Astrocyte of the cerebellum (primary cell): ENCODE data around the gene ASF1B.

Source experiments
- DNase-seq: peaks from one replicate; pipeline ENCODE4 v3.0.0-alpha.2; 2011; ENCODE audit warnings: low read depth
- H3K4me3 ChIP-seq: 2 replicates; pipeline ENCODE4 v1.5.1; 2011; ENCODE audit warnings: mild to moderate bottlenecking, low read depth, low read length, moderate library complexity
- CTCF ChIP-seq: IDR thresholded peaks from 2 replicates; pipeline ENCODE4 v1.5.1; 2012; ENCODE audit warnings: low read length, low read depth, moderate library complexity, mild to moderate bottlenecking; ENCODE audit errors: missing control alignments
- in situ Hi-C: cut with HindIII; loops from 2 replicates; pipeline ENCODE4 v1.10.0; 2017; ENCODE audit warnings: low sequenced_read_pairs

The ASF1B gene

DNA sequence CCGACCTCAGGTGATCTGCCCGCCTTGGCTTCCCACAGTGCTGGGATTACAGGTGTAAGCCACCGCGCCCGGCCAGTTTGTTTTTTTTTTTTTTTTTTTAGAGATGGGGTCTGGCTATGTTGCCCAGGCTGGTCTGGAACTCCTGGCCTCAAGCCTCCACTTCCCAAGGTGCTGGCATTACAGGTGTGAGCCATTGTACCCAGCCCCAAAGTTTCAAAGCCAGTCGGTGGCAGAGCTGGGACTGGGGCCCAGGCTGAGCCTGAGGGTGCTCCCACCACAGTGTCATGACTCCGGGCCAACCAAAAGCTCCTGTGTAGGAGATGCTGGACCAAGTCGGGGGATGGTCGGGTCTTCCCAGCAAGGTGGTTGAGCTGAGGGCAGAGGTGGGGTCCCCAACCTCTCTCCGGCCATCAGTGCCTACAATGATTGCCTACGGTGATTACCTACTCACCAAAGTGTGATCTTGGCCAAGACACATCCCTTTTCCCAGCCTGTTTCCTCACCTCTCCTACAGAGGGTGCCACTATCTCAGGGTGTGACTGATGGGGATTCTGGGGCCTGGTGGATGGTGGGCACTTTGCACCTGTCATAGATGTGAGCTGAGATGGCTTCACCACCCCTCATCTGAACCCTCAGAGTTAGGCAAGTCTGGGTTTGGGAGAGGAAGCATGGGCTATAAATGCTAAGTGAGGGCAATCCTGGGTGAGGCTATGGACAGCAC lies 40.0 kb downstream of the ASF1B start:
- peak; percentile 11 for TF ChIP-seq CTCF
- H3K4me3 ChIP-seq, result no peak overlapping the region
- no peak for DNase-seq
- in situ Hi-C loops, result no loop called here

GRCh38 chr19:14094854-14095253 lies 41.5 kb downstream of the ASF1B start:
- TF ChIP-seq CTCF, result no peak
- DNase-seq, result no peak
- in situ Hi-C loops, result no loop called here

GRCh38 chr19:14093117-14093823 lies 43.1 kb downstream of the ASF1B start:
- no peak for DNase-seq
- no peak overlapping the region for H3K4me3 ChIP-seq
- in situ Hi-C loops, result no loop called here
- TF ChIP-seq CTCF, result no peak

More at GRCh38 chr19:14094854-14095253, 41.5 kb downstream of the ASF1B start:
- H3K4me3 ChIP-seq, result no peak overlapping the region

DNA sequence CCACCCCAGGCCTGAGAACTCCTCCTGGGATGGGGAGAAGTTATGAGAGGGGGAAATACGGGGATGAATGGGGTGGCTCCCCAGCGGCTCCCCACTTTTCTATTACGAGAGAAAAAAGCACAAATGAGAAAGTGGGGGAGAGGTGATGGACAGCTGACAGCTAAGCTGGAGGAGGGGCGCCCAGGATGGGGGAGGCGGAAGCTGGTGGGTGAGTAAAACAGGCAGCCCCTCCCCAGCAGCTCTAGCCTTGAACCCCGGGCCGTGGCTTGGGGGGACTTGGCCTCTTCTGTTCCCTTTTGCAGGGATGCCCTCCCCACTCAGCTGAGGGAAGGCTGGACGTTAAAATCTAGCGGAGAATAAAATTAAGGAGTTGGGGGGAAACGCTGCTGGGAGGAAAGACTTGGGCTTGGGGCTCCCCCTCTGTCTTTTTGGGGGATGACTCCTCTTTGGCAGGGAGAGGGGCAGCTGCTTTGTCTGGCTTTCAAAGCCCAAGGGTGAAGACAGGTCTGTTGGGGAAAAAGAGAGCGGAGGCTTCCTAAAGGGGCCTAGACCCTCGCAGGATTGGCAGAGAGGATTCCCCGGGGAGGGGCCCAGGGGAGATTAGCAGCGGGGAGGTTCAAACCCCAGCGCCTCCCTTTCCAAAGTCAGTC lies 44.5 kb downstream of the ASF1B start:
- TF ChIP-seq CTCF, result no peak

GRCh38 chr19:14091081-14091812 lies 45.1 kb downstream of the ASF1B start:
- in situ Hi-C loops, result no loop called here
- peak overlapping the region; percentile 54 for H3K4me3 ChIP-seq
- DNase-seq, result no peak
- no peak for TF ChIP-seq CTCF

More for the DNA sequence above, 44.5 kb downstream of the ASF1B start:
- peak overlapping the region; percentile 54 for H3K4me3 ChIP-seq
- in situ Hi-C loops, result no loop called here
- no peak for DNase-seq

- peak within 1 kb of the TSS; percentile 54 for H3K4me3 ChIP-seq
- peak; percentile 77 for DNase-seq
- in situ Hi-C loops, result no loop called here
- TF ChIP-seq CTCF, result no peak
Observed at GRCh38 chr19:14090509-14091080, 45.8 kb downstream of the ASF1B start, which contains the start of gene SAMD1. SAMD1 (minus strand) TSS chr19:14090751.
